SJSA1 (cell line): Measurements from ENCODE around the gene BRAT1. TPM values are rescaled to one million over a fixed set of nuclear protein-coding genes. Genes with fewer than 3 reads are reported as not detected.
"Not testable (repeated sequence)": the region's sequence is repeated elsewhere in the genome, so short reads cannot be mapped to it uniquely, and the experiment has no call there.

ENCODE experiments used
- DNase-seq, 2 experiments: peaks; one replicate each; pipeline ENCODE4 v3.0.0-alpha.2; 2015 to 2020; ENCODE audit warnings: low spot score in 2 of 2, low read depth in 1 of 2
- H3K27ac ChIP-seq: fragments of 250-450 bp; sonication (Bioruptor Pico); 2 replicates; pipeline ENCODE4 v1.5.1; 2020; ENCODE audit warnings: mild to moderate bottlenecking, moderate library complexity
- H3K27me3 ChIP-seq: fragments of 250-450 bp; sonication (Bioruptor Pico); replicated peaks from 2 replicates; pipeline ENCODE4 v1.5.1; 2020; ENCODE audit warnings: mild to moderate bottlenecking, moderate library complexity
- H3K36me3 ChIP-seq: fragments of 250-450 bp; sonication (Bioruptor Pico); 2 replicates; pipeline ENCODE4 v1.5.1; 2020; ENCODE audit warnings: mild to moderate bottlenecking
- H3K4me1 ChIP-seq: fragments of 250-450 bp; sonication (Bioruptor Pico); replicated peaks from 2 replicates; pipeline ENCODE4 v1.6.1; 2021; ENCODE audit warnings: mild to moderate bottlenecking
- H3K4me3 ChIP-seq: fragments of 250-450 bp; sonication (Bioruptor Pico); 2 replicates; pipeline ENCODE4 v1.5.1; 2020; ENCODE audit warnings: mild to moderate bottlenecking
- H3K9me3 ChIP-seq: fragments of 250-450 bp; sonication (Bioruptor Pico); replicated peaks from 2 replicates; pipeline ENCODE4 v1.5.1; 2020; ENCODE audit warnings: mild to moderate bottlenecking
- total RNA-seq: library from RNA; depleted of rRNA; stranded (reverse); fragments of >200 nt; shearing (Covaris generic); gene quantifications from 2 replicates; pipeline ENCODE4 v1.2.3, GENCODE V29; 2014

BRAT1 gene
- total RNA-seq, 1 experiment from 2014 or later, result 33.3 TPM

- Histone ChIP-seq H3K9me3 (no peaks in the 10 kb centered on the region), H3K4me1 (no peaks in the 10 kb centered on the region), H3K4me3 (no peak overlapping the region), H3K27me3 (no peaks in the 10 kb centered on the region), H3K36me3 (peaks cover 59% of the 10 kb centered on the region), H3K27ac (no peak overlapping the region)
- DNase-seq, result no peak
Measured at GRCh38 chr7:2542916-2543871, 12.1 kb downstream of the BRAT1 start.

GRCh38 chr7:2542011-2542915 is 13.1 kb downstream of the BRAT1 start:
- Histone ChIP-seq H3K27me3 (no peaks in the 10 kb centered on the region), H3K4me1 (no peaks in the 10 kb centered on the region), H3K4me3 (no peak overlapping the region), H3K27ac (no peak overlapping the region), H3K9me3 (no peaks in the 10 kb centered on the region), H3K36me3 (peaks cover 58% of the 10 kb centered on the region)
- DNase-seq, result no peak

GRCh38 chr7:2541291-2542010 is 13.9 kb downstream of the BRAT1 start:
- no peak overlapping the region for H3K4me3 ChIP-seq
- no peak for DNase-seq
- no peaks in the 10 kb centered on the region for H3K4me1 ChIP-seq
- H3K27ac ChIP-seq, result no peak overlapping the region
- no peaks in the 10 kb centered on the region for H3K27me3 ChIP-seq
- no peaks in the 10 kb centered on the region for H3K9me3 ChIP-seq
- H3K36me3 ChIP-seq, result peaks cover 55% of the 10 kb centered on the region

GRCh38 chr7:2540641-2541051 is 14.7 kb downstream of the BRAT1 start:
- Histone ChIP-seq H3K4me3 (no peak overlapping the region), H3K27me3 (no peaks in the 10 kb centered on the region), H3K4me1 (no peaks in the 10 kb centered on the region), H3K9me3 (no peaks in the 10 kb centered on the region), H3K36me3 (peaks cover 47% of the 10 kb centered on the region), H3K27ac (no peak overlapping the region)
- DNase-seq, result peak in 1 of 2 experiments; percentile 40

GRCh38 chr7:2540133-2540532 is 15.2 kb downstream of the BRAT1 start:
- Histone ChIP-seq H3K27me3 (no peaks in the 10 kb centered on the region), H3K27ac (no peak overlapping the region), H3K4me3 (no peak overlapping the region), H3K4me1 (peaks cover 3% of the 10 kb centered on the region), H3K36me3 (peaks cover 45% of the 10 kb centered on the region), H3K9me3 (no peaks in the 10 kb centered on the region)
- DNase-seq, result no peak

- Histone ChIP-seq H3K27me3 (no peaks in the 10 kb centered on the region), H3K4me3 (no peak overlapping the region), H3K9me3 (no peaks in the 10 kb centered on the region), H3K36me3 (peaks cover 38% of the 10 kb centered on the region), H3K4me1 (peaks cover 3% of the 10 kb centered on the region), H3K27ac (no peak overlapping the region)
- DNase-seq, result no peak
Measured at GRCh38 chr7:2539031-2539911, 16.1 kb downstream of the BRAT1 start.

- Histone ChIP-seq H3K9me3 (no peaks in the 10 kb centered on the region), H3K36me3 (peaks cover 33% of the 10 kb centered on the region), H3K27me3 (no peaks in the 10 kb centered on the region), H3K4me1 (peaks cover 3% of the 10 kb centered on the region), H3K27ac (no peak overlapping the region), H3K4me3 (no peak overlapping the region)
- DNase-seq, result no peak
Measured at GRCh38 chr7:2537981-2538851, 17.1 kb downstream of the BRAT1 start.

GRCh38 chr7:2535872-2536627 is 19.3 kb downstream of the BRAT1 start:
- H3K36me3 ChIP-seq, result peaks cover 26% of the 10 kb centered on the region
- H3K9me3 ChIP-seq, H3K4me3 ChIP-seq, H3K27me3 ChIP-seq, H3K4me1 ChIP-seq, H3K27ac ChIP-seq, DNase-seq: not testable (repeated sequence)

- not testable (repeated sequence) for H3K4me3 ChIP-seq, DNase-seq, H3K27me3 ChIP-seq, H3K27ac ChIP-seq, H3K9me3 ChIP-seq
- peaks cover 14% of the 10 kb centered on the region for H3K36me3 ChIP-seq
- H3K4me1 ChIP-seq, result peaks cover 16% of the 10 kb centered on the region
Measured at GRCh38 chr7:2534214-2534613, 21.1 kb downstream of the BRAT1 start.

- not testable (repeated sequence) for H3K36me3 ChIP-seq, H3K27me3 ChIP-seq, H3K9me3 ChIP-seq, DNase-seq, H3K4me3 ChIP-seq, H3K27ac ChIP-seq
- peaks cover 23% of the 10 kb centered on the region for H3K4me1 ChIP-seq
Measured at GRCh38 chr7:2533566-2533965, 21.8 kb downstream of the BRAT1 start.

GRCh38 chr7:2532816-2533215 is 22.5 kb downstream of the BRAT1 start:
- not testable (repeated sequence) for H3K27me3 ChIP-seq, H3K27ac ChIP-seq, H3K4me3 ChIP-seq, H3K36me3 ChIP-seq, DNase-seq, H3K9me3 ChIP-seq
- peaks cover 30% of the 10 kb centered on the region for H3K4me1 ChIP-seq
